RKO (cell line): ENCODE measurements around the gene TSPAN33.

Experiments
- DNase-seq: peaks from one replicate; pipeline ENCODE4 v3.0.0-alpha.2; 2016; ENCODE audit warnings: low spot score

The TSPAN33 gene

DNA sequence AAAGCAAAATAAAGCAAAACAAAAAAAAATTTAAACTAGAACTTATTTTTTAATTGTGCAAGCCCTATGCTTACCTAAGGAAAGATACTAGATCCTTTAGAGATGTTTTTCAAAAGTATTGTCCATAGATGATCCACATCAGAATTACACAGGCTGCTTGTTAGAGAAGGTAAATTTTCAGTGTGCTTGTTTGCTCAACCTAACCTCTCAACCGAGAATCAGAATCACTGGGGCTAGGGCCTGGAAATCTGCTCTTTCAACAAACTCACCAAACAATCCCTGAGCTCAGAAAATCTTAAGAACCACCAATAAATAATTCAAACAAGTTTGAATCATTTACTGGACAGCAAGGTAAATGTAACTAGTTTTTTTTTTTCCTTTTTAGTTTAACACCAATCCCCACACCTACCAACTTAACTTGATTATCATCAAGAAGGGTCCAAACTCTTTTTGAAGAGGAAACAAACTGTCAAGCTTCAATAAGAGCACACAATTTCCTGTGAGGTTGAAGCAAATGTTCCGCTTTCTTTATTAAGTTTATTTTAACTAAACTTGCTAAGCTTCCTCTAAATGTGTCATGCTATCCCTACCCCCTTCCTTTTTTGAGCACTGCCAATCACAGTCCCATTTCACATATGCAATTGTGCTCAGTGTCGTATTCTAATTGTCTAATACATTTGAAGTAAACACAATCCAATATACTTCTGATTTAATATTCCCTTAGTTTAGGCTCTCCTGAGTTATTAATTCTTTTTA lies 7.4 kb upstream of the TSPAN33 start:
- DNase-seq = no peak

DNA sequence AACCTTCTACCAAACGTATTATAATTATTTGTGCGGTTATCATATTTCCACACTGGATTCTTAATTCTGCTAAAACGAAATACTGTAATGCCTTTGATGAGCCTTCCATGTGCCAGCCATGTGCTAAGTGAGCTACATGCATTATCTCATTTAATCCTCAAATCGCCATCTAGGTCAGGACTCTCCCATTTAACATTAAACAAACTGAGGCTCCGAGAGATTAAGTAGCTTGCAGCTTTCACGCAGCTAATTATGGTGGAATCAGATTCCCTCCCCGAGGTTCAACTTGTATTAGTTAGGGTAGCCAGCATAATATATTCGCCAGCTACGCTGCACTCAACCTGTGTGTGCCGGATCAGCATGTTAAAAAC lies 798 bp upstream of the TSPAN33 start:
- DNase-seq = no peak

DNA sequence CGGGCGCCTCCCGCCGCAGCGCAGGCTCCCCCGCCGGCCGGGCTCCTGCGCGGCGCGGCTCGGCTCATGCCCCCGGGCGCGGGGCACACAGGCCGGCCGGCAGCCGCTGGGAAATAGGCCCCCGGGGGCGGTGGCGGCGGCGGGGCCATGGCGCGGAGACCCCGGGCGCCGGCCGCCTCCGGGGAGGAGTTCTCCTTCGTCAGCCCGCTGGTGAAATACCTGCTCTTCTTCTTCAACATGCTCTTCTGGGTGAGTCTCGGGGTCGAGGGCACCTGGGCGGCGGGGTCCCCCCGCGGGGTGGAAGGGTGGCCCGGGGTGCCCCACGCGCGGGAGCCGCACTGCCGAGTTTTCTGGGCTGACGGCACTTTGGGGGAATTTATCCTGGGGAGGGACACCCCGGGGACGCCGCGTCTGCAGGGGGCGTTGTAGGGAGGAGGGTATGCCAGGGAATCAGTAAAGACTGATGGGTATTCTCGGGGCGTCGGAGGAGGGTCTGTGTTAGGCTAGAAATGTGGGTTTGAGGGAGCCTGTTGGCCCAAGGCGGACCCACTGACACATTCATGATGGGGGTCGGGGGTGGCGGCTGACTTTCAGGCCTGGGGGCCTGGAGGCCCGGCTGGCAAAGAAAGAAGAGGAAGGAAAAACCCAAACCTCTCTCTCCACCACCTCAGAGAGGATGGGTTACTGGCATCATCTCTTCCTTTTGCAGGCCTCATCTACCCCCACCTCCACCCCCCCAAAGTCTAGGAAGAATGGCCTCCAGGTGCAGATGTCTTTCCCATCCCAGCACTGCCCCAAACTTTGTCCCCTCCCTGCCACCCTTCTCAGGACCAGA lies 544 bp downstream of the TSPAN33 start:
- DNase-seq = no peak

DNA sequence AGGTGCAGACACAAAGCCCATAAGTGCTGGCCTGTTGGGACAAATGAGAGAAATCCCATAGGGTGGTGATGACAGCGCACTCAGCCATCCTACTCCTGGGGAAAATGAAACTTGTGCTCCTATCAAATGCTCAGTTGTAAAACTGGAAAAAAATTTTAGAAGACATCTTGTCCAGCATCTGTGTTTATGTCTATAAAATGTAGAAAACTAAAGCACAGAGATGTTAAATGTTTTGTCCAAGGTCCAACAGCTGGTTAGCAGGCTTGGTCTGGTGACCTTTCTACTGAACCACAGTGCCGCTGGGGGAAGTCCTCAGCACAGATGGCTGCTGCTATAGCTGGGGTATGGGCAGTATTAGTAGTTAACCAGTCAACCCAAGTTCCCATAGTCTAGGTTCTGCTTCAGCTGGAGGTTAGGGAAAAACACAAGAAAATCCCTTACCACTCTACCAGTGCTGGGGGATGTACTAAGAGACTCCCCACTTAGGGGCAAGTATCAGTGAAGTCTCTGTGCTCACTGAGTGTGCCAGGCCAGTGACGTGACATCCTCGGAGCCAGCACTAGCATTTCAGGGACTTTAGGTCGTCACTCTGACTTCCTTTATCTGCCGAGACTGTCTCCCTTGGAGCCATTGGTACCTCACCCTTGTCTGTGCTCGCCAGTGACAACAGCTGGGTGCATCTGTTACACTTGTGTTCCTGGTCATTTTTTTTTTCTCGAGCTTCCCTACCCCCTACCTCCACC lies 1.9 kb downstream of the TSPAN33 start:
- DNase-seq = no peak

DNA sequence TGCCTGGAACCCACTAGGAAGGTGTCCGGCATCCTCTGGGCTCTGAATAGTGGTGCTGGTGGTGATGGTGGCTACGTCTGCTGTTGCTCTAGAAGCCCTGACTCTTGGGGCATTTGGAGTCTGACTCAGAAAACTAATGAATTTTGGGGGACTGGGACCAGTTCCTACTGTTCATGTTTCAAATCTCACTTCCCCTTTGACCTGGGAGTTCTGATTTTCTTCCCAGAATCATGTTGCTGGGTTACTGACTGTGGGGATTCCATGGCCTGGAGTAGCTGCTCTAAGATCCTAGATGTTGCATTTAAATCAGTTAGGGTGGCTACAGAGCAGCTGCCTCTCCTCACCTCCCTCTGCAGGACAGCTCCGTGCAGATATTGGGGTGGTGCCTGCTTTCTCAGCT lies 3.2 kb downstream of the TSPAN33 start:
- no peak for DNase-seq

DNA sequence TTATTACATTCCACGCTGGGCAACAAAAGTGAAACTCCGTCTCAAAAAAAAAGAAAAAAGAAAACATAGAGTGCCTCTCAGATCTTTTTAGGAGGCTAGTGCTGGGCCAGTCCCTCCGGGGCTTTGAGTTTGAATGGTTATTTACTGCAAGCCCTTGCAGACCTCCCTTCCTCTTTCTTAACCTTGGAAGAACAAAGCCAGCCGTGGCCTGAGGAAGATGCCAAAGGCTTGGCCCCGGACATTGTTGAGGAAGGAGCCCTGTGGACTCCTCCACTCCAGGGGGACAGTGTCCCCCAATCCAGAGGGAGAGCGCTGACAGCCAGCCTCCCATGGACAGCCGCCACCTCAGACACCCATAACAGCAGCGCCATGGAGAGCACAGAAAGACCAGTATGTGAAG lies 5.0 kb downstream of the TSPAN33 start:
- no peak for DNase-seq

DNA sequence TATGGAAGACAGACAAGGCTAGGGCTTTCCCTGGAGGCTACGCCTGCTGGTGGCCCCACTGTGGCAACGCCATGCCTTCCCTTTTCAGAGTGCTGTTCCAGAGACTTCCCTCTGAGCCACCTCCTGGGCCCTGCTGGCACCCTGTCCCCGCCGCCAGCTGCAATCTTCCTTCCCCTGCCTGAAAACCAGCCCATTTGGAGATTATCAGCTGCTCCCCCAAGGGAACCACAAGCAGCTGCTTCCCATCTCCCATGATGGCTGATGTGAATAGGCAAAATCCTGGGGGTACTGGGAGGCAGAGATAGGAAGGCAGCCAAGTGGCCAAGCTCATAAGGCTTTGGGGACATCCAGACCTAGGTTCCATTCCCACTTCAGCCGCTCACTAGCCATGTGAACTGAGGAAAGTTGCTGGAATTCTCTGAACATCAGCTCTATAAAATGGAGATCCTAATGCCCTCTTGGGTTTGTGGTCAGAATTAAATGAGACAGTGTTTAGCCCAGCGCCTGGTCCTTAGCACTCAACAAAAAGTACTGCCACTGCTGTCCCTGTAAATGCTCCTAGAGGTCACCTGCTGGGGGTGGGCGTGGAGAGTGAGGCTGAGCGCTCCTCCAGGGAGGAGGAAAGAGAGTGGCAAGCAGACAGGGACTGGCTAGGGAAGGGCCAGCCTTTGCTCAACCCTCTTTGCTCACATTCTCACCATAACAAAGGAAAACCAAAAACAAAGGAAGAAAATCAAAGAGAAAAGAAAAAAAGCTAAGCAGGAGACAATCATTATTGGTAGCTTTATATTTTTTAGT lies 5.9 kb downstream of the TSPAN33 start:
- no peak for DNase-seq

DNA sequence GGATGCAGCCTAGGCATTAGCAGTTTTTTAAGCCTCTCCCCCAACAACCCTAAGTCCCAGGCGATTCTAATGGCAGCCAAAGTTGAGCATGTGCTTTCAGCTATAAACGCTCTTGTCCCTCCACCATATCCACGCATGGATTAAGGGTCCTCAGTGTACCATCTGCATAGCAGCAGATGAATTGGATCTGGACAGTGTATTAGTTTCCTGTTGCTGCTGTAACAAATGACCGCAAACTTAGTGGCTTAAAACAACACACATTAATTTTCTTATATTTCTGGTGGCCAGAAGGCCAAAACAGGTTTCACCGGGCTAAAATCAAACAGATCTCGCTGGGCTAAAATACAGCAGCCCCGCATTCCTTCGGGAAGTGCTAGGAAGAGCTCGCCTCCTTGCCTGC lies 13.1 kb downstream of the TSPAN33 start:
- no peak for DNase-seq

DNA sequence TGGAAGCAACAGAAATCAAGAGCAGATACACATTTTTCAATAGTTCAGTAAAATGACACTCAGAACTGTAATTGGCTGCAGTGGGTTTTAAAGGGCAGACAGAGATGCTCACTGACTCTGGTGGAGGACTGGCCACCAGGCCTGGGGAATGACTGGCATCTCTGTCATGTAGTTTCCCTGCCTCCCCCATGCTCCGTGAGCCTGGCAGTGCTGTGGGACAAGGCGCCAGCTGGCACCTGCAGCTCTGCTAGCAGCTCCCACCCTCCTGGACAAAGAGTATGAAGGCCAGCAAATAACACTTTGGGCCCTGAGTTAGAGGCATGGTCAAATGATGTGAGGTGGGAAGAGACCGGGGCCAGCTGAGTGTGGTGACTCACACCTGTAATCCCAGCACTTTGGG lies 15.0 kb downstream of the TSPAN33 start:
- no peak for DNase-seq

DNA sequence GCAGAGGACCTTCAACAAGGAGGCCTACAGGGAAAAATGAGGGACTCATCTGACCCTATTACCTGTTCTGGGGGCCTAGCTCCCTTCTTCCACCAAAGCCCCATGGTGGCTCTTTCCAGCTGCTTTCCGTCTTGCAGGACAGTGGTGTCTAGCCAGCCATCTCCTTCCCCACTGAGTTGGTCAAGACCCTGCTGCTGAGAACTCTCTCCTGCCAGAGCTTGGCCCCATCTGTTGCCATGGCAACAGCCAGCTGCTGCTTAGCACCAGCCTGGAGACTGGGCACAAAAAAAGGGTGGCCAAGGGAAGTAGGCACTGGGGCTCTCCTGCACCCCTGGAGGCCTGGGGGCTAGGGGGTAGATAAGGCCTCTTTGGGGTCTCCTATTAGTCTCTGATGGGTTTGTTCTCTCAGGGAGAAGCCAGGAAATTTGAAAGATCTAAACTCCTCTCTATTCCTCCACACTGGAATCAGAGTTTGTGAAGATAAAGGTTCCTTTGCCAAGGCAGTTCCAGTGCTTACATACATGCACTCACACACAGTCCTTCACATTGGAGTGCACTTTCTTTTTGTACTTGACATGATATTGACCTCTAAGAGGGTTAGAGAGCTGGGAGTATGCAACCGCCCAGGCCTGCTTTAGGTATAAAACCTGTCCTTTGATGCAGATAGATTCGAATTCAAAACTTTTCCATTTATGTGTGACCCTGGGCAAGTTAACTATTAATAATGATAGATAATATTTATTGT lies 15.8 kb downstream of the TSPAN33 start:
- no peak for DNase-seq

DNA sequence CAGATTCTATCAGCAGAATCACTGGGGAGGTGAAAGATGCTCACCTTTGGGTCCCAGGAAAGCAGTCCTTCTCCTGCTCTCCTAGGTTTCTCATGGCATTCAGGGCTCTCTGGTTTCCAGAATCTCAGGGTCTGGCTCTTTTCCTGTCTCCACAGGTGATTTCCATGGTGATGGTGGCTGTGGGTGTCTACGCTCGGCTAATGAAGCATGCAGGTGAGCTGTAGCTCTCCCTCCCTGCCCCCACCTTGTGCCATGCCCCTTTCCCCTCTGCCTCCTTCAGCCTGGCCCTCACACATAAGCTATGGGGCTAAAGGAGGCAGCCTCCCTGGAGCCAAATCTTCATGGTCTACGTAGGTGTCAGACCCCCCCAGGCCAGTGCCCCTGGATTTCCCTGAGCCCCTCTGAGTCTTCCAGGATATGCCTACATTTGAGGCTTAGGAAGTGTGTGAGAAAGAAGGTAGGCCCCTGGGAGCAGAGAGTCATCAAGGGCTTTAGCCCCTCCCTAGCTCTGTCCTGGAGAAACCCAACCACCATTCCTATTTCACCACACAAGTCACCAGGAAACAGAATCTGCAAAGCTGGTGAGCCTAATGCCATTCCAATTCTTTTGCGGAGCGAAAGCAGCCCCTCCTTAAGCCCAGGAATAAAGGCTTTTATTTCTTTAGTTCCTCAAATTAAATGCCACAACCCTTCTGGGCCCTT lies 17.2 kb downstream of the TSPAN33 start:
- DNase-seq = no peak

DNA sequence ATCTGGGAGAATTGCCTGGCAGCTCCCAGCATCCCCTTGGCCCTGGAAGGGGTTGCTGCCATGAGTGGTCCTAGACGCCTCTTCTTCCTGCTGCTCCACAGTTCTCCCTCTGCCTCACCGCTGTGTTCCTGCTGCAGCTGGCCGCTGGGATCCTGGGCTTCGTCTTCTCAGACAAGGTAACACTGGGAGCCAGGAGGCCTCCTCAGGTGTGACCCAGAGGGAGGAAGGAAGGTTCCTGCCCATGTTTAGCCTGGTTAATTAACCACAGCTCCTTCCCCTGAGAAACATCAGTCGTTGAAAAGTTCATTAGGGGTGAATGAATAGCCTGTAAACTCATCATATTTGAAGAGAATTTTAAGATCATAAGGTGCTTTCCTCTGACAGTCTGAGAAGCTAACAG lies 18.2 kb downstream of the TSPAN33 start:
- no peak for DNase-seq

DNA sequence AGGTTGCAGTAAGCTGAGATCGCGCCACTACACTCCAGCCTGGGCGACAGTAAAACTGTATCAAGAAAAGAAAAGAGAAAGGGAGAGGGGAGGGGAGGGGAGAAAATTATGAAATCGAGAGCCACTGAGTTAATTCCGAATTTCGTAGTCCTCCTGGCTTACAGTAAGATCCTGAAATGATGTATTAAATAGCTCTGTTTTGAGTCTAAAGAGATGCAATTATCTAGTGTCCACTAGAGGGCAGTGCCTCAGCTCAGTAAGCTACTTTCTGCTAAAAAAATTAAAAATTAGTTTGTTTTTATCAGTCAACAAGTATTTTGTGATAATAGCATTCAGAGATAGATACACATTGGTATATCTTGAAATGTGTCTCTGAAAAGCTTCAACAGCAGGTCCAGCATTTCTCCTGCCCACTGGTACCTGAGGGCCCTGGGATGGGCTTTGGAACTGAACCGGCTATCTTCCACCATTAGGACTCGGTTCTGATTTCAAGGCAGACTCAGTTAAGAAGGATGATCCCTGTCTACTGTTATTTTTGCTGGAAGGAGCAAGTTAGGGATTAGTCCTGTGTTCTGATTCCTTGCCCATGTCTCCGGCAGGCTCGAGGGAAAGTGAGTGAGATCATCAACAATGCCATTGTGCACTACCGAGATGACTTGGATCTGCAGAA lies 19.5 kb downstream of the TSPAN33 start:
- peak; percentile 80 for DNase-seq

DNA sequence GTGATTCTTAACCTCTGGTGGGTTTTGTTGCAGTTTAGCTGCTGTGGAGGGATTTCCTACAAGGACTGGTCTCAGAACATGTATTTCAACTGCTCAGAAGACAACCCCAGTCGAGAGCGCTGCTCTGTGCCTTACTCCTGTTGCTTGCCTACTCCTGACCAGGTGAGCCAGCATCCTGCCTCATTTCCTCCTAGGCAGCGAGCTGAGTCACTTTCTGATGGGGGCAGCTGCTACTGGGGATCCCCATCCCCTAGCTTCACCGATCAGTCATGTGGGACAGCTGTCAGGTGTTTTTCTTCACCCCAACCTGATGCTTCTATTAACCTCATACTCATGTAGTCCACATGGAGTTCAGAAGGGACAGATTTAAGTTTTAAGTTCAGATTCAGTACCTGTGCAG lies 22.2 kb downstream of the TSPAN33 start:
- DNase-seq = no peak

DNA sequence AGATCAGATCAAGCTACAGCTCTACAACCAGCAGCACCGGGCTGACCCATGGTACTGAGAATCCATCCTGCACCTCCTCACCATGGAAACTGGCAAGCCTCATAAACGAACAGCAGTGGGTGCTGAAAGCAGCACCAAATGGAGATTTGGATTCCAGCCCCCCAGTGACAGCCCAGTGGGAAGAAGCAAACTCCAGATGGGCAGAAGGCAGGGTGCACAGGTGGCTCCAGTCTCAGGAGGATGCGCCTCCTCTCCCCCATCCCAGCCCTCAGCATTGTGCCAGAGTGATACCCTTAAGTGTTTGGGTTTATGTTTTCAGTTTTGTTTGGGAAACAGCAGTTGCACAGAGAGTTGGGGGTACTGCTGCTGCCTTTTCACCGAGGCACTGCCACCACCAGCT lies 23.3 kb downstream of the TSPAN33 start:
- no peak for DNase-seq

DNA sequence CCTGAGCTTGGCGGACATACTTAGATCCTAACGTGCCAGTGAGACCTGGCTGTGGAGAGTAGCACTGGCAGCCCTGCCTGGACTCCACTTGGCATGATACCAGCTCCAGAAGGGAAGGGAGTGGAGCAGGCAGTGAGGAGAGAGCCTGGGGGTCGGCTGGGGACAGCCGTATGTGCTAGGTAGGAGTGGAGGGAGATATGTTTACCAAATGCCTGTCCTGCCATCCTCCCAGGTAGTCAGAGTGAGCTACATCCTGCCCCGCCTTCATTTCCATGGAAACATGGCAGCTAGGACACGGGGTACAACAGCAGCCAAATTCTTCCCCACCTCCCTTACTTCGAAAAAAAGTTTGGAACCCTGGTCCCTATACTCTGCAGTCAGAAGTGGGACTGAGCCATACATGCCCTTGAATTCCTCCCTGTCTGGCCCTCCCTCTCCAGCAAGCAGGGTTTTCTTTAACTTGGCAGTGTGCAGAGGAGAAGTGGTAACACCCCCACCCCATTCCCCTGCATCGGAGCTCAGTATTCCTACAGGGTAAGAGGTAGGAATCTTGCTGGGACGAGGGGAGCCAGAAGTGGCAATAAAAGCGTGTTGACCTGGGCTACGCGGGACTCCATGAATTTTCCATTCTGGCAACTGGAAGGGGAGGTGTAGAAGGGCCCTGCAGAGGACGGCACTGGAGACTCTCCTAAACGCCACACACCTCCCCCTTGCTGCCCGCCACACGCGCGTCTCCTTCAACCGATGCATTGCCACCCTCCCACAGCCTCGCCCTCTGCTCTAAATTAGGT lies 23.9 kb downstream of the TSPAN33 start:
- no peak for DNase-seq

DNA sequence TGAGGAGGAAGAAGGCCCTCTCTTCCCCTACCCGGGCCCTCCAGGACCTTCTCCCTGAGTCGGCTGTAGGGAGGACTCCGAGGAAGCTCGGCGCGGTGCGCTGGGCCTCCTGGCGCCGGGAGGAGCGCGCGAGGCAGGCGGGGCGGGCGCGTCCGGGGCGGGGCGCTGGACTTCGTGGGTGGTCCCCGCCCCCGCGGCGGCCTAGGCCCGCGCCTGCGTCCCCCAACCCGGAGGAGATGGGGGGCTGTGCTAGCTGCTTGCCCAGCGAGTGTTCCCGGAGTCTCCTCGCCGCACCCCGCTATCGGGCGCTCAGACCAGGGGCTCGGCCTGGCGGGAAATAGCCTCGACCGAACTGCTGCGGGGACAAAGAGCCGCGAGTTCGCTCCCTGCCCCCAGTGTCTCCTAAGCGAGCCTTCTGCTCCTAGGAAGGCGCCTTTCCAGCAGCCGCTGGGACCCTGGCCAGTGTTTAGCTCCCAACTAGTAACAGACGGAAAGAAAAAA lies 24.7 kb downstream of the TSPAN33 start:
- no peak for DNase-seq

DNA sequence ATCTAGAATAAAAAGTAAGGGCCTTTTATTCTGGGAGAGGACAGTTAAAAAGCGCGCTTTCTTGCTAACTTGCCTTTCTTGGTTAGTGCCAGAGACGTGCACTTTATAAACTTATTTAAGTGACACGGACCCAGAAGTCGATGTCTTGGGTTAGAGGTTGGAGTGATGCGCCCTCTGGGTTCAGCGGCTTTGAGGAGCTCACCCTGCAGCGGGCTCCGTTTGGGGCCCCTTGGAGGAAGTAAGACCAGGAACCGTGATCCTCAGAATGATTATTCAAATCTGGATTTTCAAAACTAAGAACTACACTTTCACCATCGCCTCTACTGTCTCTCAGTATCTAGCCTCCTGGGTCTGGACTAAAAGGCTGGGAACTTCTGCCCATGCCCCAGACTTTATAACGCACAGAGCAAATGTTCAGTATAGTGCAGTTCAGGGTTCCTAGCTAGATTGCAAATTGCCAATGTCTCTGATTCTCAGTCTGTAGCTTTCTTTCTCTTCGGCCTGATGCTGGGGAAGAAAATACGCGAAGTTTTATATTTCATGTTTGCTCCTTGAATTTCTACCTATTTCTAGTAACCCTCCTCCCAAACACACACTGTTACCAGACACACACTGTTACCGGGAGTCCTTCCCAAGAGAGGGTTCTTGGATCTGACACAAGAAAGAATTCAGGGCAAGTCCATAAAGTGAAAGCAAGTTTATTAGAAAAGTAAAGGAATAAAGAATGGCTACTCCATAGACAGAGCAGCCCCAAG lies 25.4 kb downstream of the TSPAN33 start:
- no peak for DNase-seq
